Calu3 (cell line): ENCODE measurements around the gene CDH18. TPM values are rescaled to one million over a fixed set of nuclear protein-coding genes. Genes with fewer than 3 reads are reported as not detected.

Experiments used
- BruUV-seq: library from RNA; stranded (reverse); fragments of 400-500 nt; replicated peaks from 2 replicates; lab custom pipeline; 2021; lab: Mats Ljungman, UMichigan
- CTCF ChIA-PET: fragments of 300-600 bp; sonication (Branson Sonifier 250); formaldehyde crosslinking; loops from one replicate; lab custom pipeline; 2022; ENCODE audit warnings: antibody characterized with exemption; lab: Charles Lee
- DNase-seq: peaks from one replicate; pipeline ENCODE4 v3.0.0; 2022
- H3K27ac Mint-ChIP-seq: one replicate; pipeline ENCODE4 v1.8.0; 2022; ENCODE audit warnings: mixed read lengths; ENCODE audit not compliant: unreplicated experiment
- H3K27me3 Mint-ChIP-seq: one replicate; pipeline ENCODE4 v1.8.0; 2022; ENCODE audit warnings: mixed read lengths; ENCODE audit not compliant: unreplicated experiment
- H3K36me3 Mint-ChIP-seq: one replicate; pipeline ENCODE4 v1.8.0; 2022; ENCODE audit warnings: mild to moderate bottlenecking, moderate library complexity, mixed read lengths; ENCODE audit not compliant: insufficient read depth, unreplicated experiment
- H3K4me1 Mint-ChIP-seq: one replicate; pipeline ENCODE4 v1.8.0; 2022; ENCODE audit warnings: mild to moderate bottlenecking, low read depth, mixed read lengths; ENCODE audit not compliant: unreplicated experiment
- H3K4me3 Mint-ChIP-seq: one replicate; pipeline ENCODE4 v1.8.0; 2022; ENCODE audit warnings: mild to moderate bottlenecking, low read depth, moderate library complexity, mixed read lengths; ENCODE audit not compliant: unreplicated experiment
- H3K9me3 Mint-ChIP-seq: one replicate; pipeline ENCODE4 v1.8.0; 2022; ENCODE audit warnings: low read depth, mixed read lengths; ENCODE audit not compliant: unreplicated experiment
- CTCF ChIP-seq: fragments of 200-600 bp; IDR thresholded peaks from one replicate; pipeline ENCODE4 v1.8.0; 2022; ENCODE audit warnings: antibody characterized with exemption; ENCODE audit not compliant: unreplicated experiment
- intact Hi-C: fragments of 100-400 bp; cut with micrococcal nuclease; formaldehyde crosslinking; loops from one replicate; pipeline ENCODE4 v1.10.0; 2022; ENCODE audit not compliant: unreplicated experiment
- total RNA-seq: library from RNA; stranded (reverse); gene quantifications from 2 replicates; pipeline ENCODE4 v1.2.3, GENCODE V29; 2022

Gene CDH18
- total RNA-seq, 1 experiment from 2014 or later = not detected

- H3K27ac Mint-ChIP-seq = no peak overlapping the region
Observed at GRCh38 chr5:19866090-19866450, 121.9 kb downstream of the CDH18 start.

GRCh38 chr5:19865336-19866089 is 122.5 kb downstream of the CDH18 start:
- Mint-ChIP-seq H3K36me3 (no peaks in the 10 kb centered on the region), H3K9me3 (peaks cover 7% of the 10 kb centered on the region), H3K4me1 (no peaks in the 10 kb centered on the region), H3K27ac (no peak overlapping the region), H3K4me3 (no peak overlapping the region), H3K27me3 (no peaks in the 10 kb centered on the region)
- intact Hi-C loops = no loop called here
- CTCF ChIA-PET = no interaction called here
- no TSS peak for BruUV-seq
- TF ChIP-seq CTCF = no peak
- DNase-seq = no peak

More at GRCh38 chr5:19866090-19866450, 121.9 kb downstream of the CDH18 start:
- Mint-ChIP-seq H3K27me3 (no peaks in the 10 kb centered on the region), H3K36me3 (no peaks in the 10 kb centered on the region), H3K4me1 (no peaks in the 10 kb centered on the region), H3K9me3 (peaks cover 7% of the 10 kb centered on the region), H3K4me3 (no peak overlapping the region)
- DNase-seq = no peak
- CTCF ChIA-PET = no interaction called here
- TF ChIP-seq CTCF = no peak
- no TSS peak for BruUV-seq
- intact Hi-C loops = no loop called here

- no TSS peak for BruUV-seq
Observed at GRCh38 chr5:19862711-19863110, 125.3 kb downstream of the CDH18 start.

GRCh38 chr5:19859020-19859419 is 129.0 kb downstream of the CDH18 start:
- no peak for TF ChIP-seq CTCF
- intact Hi-C loops = no loop called here
- no peak for DNase-seq
- Mint-ChIP-seq H3K4me1 (no peaks in the 10 kb centered on the region), H3K9me3 (peaks cover 7% of the 10 kb centered on the region), H3K27ac (no peak overlapping the region), H3K4me3 (no peak overlapping the region), H3K36me3 (no peaks in the 10 kb centered on the region), H3K27me3 (no peaks in the 10 kb centered on the region)
- no TSS peak for BruUV-seq
- CTCF ChIA-PET = no interaction called here

More at GRCh38 chr5:19862711-19863110, 125.3 kb downstream of the CDH18 start:
- intact Hi-C loops = no loop called here
- no peak for DNase-seq
- CTCF ChIA-PET = no interaction called here
- H3K4me1 Mint-ChIP-seq = no peaks in the 10 kb centered on the region
- H3K9me3 Mint-ChIP-seq = peaks cover 7% of the 10 kb centered on the region
- H3K4me3 Mint-ChIP-seq = no peak overlapping the region
- no peak for TF ChIP-seq CTCF
- no peaks in the 10 kb centered on the region for H3K27me3 Mint-ChIP-seq
- no peak overlapping the region for H3K27ac Mint-ChIP-seq
- no peaks in the 10 kb centered on the region for H3K36me3 Mint-ChIP-seq
